ENCODE data around the gene ST6GALNAC1.

The ST6GALNAC1 gene

DNA sequence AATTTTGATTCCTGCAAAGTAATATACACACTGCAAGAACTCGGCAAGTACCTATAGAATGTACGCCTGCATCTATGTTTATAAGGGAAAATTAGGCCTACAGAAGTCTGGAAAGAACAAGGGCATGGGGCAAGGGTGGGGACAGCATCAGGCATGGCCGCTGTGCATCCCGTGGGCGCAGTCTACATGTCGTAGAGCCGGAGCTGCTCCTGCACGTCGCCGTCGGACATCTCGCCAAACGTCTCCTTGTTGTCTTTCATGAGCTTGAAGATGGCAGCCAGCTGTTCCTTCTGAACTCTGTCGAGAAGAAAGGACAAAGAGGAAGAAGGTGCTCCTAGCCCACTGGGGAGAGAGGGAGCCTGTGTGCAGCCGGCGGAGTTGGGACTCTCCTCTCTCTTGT lies 33.8 kb upstream of the ST6GALNAC1 start:
- Histone ChIP-seq H2AK5ac (ENCODE audit: low read depth, low read length) (no peak overlapping the region), H3K4me2 (ENCODE audit: insufficient read depth, low read length, poor library complexity, severe bottlenecking) (no peak overlapping the region), H2BK120ac (ENCODE audit: low read depth, low read length) (no peak overlapping the region), H3K9ac (ENCODE audit: low read depth, low read length, poor library complexity) (no peak overlapping the region), H4K8ac (ENCODE audit: low read depth, low read length) (no peak overlapping the region), H3K23ac (ENCODE audit: low read depth, low read length, poor library complexity) (no peak overlapping the region), H3K79me1 (ENCODE audit: low read depth, low read length) (no peaks in the 10 kb centered on the region), H4K91ac (ENCODE audit: low read depth, low read length, poor library complexity) (no peak overlapping the region), H2BK5ac (ENCODE audit: low read length) (no peak overlapping the region), H3K9me3 (replicated peaks in 1 of 2; ENCODE audit: control insufficient read depth in 2 of 2, insufficient read depth in 1 of 2, low read depth in 1 of 2, low read length in 2 of 2) (no peaks in the 10 kb centered on the region), H3K4me1 (ENCODE audit: control insufficient read depth in 2 of 2, insufficient read depth in 1 of 2, low read depth in 1 of 2, low read length in 2 of 2) (peaks cover 0 to 3% of the 10 kb centered on the region in 2 donors), H2BK12ac (ENCODE audit: low read length) (no peak overlapping the region), H3K27me3 (ENCODE audit: control insufficient read depth in 3 of 3, insufficient read depth in 3 of 3, low read depth in 1 of 3, low read length in 3 of 3) (no peaks in the 10 kb centered on the region), H2BK15ac (ENCODE audit: low read length) (no peak overlapping the region), H3K36me3 (replicated peaks in 1 of 2; ENCODE audit: control insufficient read depth in 2 of 2, insufficient read depth in 2 of 2, low read length in 2 of 2) (peaks cover 1 to 5% of the 10 kb centered on the region in 2 donors), H3K27ac (replicated peaks; ENCODE audit: low read length) (no peak overlapping the region), H3K4me3 (ENCODE audit: low read length in 2 of 2) (no peak overlapping the region), H2AFZ (ENCODE audit: low read length) (no peak overlapping the region), H3K18ac (ENCODE audit: low read length) (no peak overlapping the region), H3K14ac (ENCODE audit: low read length) (no peak overlapping the region), H3K4ac (ENCODE audit: low read length) (no peak overlapping the region)
- no peak for DNase-seq (ENCODE audit: low spot score)
- no CpG with 5 or more reads among the region's 16 CpGs for WGBS, 2 donors (ENCODE audit: extremely low coverage in 2 of 2, insufficient read length in 2 of 2, insufficient replicate concordance in 1 of 2)

DNA sequence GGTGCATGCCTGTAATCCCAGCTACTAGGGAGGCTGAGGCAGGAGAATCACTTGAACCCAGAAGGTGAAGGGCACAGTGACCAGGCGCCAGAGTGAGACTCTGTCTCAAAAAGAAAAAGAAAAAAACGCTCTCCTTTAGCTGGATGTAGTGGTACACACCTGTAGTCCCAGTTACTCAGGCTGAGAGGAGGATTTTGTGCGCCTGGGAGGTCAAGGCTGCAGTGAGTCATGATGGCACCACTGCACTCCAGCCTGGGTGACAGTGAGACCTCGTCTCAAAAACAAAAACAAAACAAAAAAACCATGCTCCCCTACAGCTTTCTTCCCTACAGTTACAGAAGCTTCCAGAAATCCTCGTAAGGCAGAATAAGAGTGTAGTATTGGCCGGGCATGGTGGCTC lies 33.1 kb upstream of the ST6GALNAC1 start:
- Histone ChIP-seq H3K4me3 (ENCODE audit: low read length in 2 of 2) (no peak overlapping the region), H3K79me1 (ENCODE audit: low read depth, low read length) (no peaks in the 10 kb centered on the region), H3K18ac (ENCODE audit: low read length) (no peak overlapping the region), H3K4me2 (ENCODE audit: insufficient read depth, low read length, poor library complexity, severe bottlenecking) (no peak overlapping the region), H2BK12ac (ENCODE audit: low read length) (no peak overlapping the region), H2BK15ac (ENCODE audit: low read length) (no peak overlapping the region), H4K91ac (ENCODE audit: low read depth, low read length, poor library complexity) (no peak overlapping the region), H3K4ac (ENCODE audit: low read length) (no peak overlapping the region), H2BK5ac (ENCODE audit: low read length) (no peak overlapping the region), H3K27ac (replicated peaks; ENCODE audit: low read length) (no peak overlapping the region), H4K8ac (ENCODE audit: low read depth, low read length) (no peak overlapping the region), H3K36me3 (replicated peaks in 1 of 2; ENCODE audit: control insufficient read depth in 2 of 2, insufficient read depth in 2 of 2, low read length in 2 of 2) (peaks cover 0 to 5% of the 10 kb centered on the region in 2 donors), H2AK5ac (ENCODE audit: low read depth, low read length) (no peak overlapping the region), H2AFZ (ENCODE audit: low read length) (no peak overlapping the region), H3K14ac (ENCODE audit: low read length) (no peak overlapping the region), H3K27me3 (ENCODE audit: control insufficient read depth in 3 of 3, insufficient read depth in 3 of 3, low read depth in 1 of 3, low read length in 3 of 3) (no peaks in the 10 kb centered on the region), H2BK120ac (ENCODE audit: low read depth, low read length) (no peak overlapping the region), H3K23ac (ENCODE audit: low read depth, low read length, poor library complexity) (no peak overlapping the region), H3K9ac (ENCODE audit: low read depth, low read length, poor library complexity) (no peak overlapping the region), H3K9me3 (replicated peaks in 1 of 2; ENCODE audit: control insufficient read depth in 2 of 2, insufficient read depth in 1 of 2, low read depth in 1 of 2, low read length in 2 of 2) (no peaks in the 10 kb centered on the region), H3K4me1 (ENCODE audit: control insufficient read depth in 2 of 2, insufficient read depth in 1 of 2, low read depth in 1 of 2, low read length in 2 of 2) (peaks cover 0 to 2% of the 10 kb centered on the region in 2 donors)
- no CpG with 5 or more reads among the region's 6 CpGs for WGBS, 2 donors (ENCODE audit: extremely low coverage in 2 of 2, insufficient read length in 2 of 2, insufficient replicate concordance in 1 of 2)
- no peak for DNase-seq (ENCODE audit: low spot score)

DNA sequence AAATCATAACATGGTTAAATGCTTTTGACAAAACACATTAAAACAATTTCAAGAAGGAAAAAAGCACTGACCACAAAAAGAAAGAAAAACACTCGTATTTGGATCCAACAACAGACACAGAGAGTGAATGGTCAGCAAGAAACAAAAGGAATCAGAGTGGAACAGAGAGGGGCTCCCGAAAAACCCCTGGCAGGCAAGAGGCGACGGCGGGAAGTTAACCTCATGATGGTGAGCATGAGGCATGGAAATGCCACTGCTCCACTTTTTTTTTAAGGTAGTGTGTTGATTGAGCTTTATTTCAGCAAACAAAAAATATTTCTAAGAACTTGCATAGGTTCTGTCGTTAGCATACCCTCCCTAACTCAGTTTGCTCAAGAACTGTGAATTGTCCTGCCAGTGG lies 32.1 kb upstream of the ST6GALNAC1 start:
- Histone ChIP-seq H2BK5ac (ENCODE audit: low read length) (no peak overlapping the region), H3K14ac (ENCODE audit: low read length) (no peak overlapping the region), H2AK5ac (ENCODE audit: low read depth, low read length) (no peak overlapping the region), H2BK120ac (ENCODE audit: low read depth, low read length) (no peak overlapping the region), H3K27ac (replicated peaks; ENCODE audit: low read length) (no peak overlapping the region), H4K8ac (ENCODE audit: low read depth, low read length) (no peak overlapping the region), H2BK12ac (ENCODE audit: low read length) (no peak overlapping the region), H3K23ac (ENCODE audit: low read depth, low read length, poor library complexity) (no peak overlapping the region), H3K27me3 (ENCODE audit: control insufficient read depth in 3 of 3, insufficient read depth in 3 of 3, low read depth in 1 of 3, low read length in 3 of 3) (no peaks in the 10 kb centered on the region), H3K4me3 (ENCODE audit: low read length in 2 of 2) (no peak overlapping the region), H2AFZ (ENCODE audit: low read length) (no peak overlapping the region), H3K36me3 (replicated peaks in 1 of 2; ENCODE audit: control insufficient read depth in 2 of 2, insufficient read depth in 2 of 2, low read length in 2 of 2) (peaks cover 0 to 5% of the 10 kb centered on the region in 2 donors), H3K4me1 (ENCODE audit: control insufficient read depth in 2 of 2, insufficient read depth in 1 of 2, low read depth in 1 of 2, low read length in 2 of 2) (peaks cover 5 to 6% of the 10 kb centered on the region in 2 donors), H3K79me1 (ENCODE audit: low read depth, low read length) (no peaks in the 10 kb centered on the region), H3K4me2 (ENCODE audit: insufficient read depth, low read length, poor library complexity, severe bottlenecking) (no peak overlapping the region), H3K9ac (ENCODE audit: low read depth, low read length, poor library complexity) (no peak overlapping the region), H4K91ac (ENCODE audit: low read depth, low read length, poor library complexity) (no peak overlapping the region), H3K4ac (ENCODE audit: low read length) (no peak overlapping the region), H3K18ac (ENCODE audit: low read length) (no peak overlapping the region), H3K9me3 (replicated peaks in 1 of 2; ENCODE audit: control insufficient read depth in 2 of 2, insufficient read depth in 1 of 2, low read depth in 1 of 2, low read length in 2 of 2) (no peaks in the 10 kb centered on the region), H2BK15ac (ENCODE audit: low read length) (no peak overlapping the region)
- WGBS, 2 donors (ENCODE audit: extremely low coverage in 2 of 2, insufficient read length in 2 of 2, insufficient replicate concordance in 1 of 2): no CpG with 5 or more reads among the region's 6 CpGs
- no peak for DNase-seq (ENCODE audit: low spot score)

DNA sequence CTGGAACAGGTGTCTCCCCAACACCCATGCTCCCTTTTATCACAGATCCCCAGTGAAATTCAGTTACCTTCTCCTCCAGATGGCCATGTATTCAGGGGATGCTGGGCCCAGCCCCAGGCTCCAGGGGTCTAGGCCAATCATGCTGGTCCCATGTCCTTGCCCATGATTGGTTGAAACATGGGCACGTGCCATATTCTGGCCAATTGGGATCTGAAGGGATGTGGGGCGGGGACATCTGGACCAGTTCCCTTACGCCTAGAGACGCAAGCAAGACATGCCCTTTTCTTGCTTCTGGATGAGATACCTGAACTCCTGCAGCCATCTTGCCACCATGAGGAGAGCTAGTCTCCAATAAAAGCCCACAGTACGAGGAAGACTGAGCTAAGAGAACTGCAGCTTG lies 31.0 kb upstream of the ST6GALNAC1 start:
- Histone ChIP-seq H2BK12ac (ENCODE audit: low read length) (no peak overlapping the region), H2AFZ (ENCODE audit: low read length) (no peak overlapping the region), H2BK15ac (ENCODE audit: low read length) (no peak overlapping the region), H3K9me3 (replicated peaks in 1 of 2; ENCODE audit: control insufficient read depth in 2 of 2, insufficient read depth in 1 of 2, low read depth in 1 of 2, low read length in 2 of 2) (no peaks in the 10 kb centered on the region), H3K9ac (ENCODE audit: low read depth, low read length, poor library complexity) (no peak overlapping the region), H3K27ac (replicated peaks; ENCODE audit: low read length) (no peak overlapping the region), H3K4ac (ENCODE audit: low read length) (no peak overlapping the region), H2AK5ac (ENCODE audit: low read depth, low read length) (no peak overlapping the region), H3K4me2 (ENCODE audit: insufficient read depth, low read length, poor library complexity, severe bottlenecking) (no peak overlapping the region), H2BK5ac (ENCODE audit: low read length) (no peak overlapping the region), H3K36me3 (replicated peaks in 1 of 2; ENCODE audit: control insufficient read depth in 2 of 2, insufficient read depth in 2 of 2, low read length in 2 of 2) (peaks cover 0 to 5% of the 10 kb centered on the region in 2 donors), H3K4me1 (ENCODE audit: control insufficient read depth in 2 of 2, insufficient read depth in 1 of 2, low read depth in 1 of 2, low read length in 2 of 2) (peaks cover 5 to 6% of the 10 kb centered on the region in 2 donors), H4K8ac (ENCODE audit: low read depth, low read length) (no peak overlapping the region), H3K18ac (ENCODE audit: low read length) (no peak overlapping the region), H2BK120ac (ENCODE audit: low read depth, low read length) (no peak overlapping the region), H3K4me3 (ENCODE audit: low read length in 2 of 2) (no peak overlapping the region), H3K23ac (ENCODE audit: low read depth, low read length, poor library complexity) (no peak overlapping the region), H3K79me1 (ENCODE audit: low read depth, low read length) (no peaks in the 10 kb centered on the region), H3K27me3 (ENCODE audit: control insufficient read depth in 3 of 3, insufficient read depth in 3 of 3, low read depth in 1 of 3, low read length in 3 of 3) (no peaks in the 10 kb centered on the region), H3K14ac (ENCODE audit: low read length) (no peak overlapping the region), H4K91ac (ENCODE audit: low read depth, low read length, poor library complexity) (no peak overlapping the region)
- WGBS, 2 donors (ENCODE audit: extremely low coverage in 2 of 2, insufficient read length in 2 of 2, insufficient replicate concordance in 1 of 2): no CpG with 5 or more reads among the region's 5 CpGs
- DNase-seq (ENCODE audit: low spot score): no peak

Measured in neuronal stem cell (in vitro differentiated cells).